GM06990 (cell line): Measurements from ENCODE around the gene CPM.

Experiments used
- DNase-seq: peaks from one replicate; pipeline ENCODE4 v3.0.0-alpha.2; 2011; ENCODE audit not compliant: insufficient read length; ENCODE audit errors: extremely low read depth
- H3K27me3 ChIP-seq: replicated peaks from 2 replicates; pipeline ENCODE4 v1.6.0; 2011; ENCODE audit warnings: low read length; ENCODE audit not compliant: control insufficient read depth, insufficient read depth
- H3K36me3 ChIP-seq: 2 replicates; pipeline ENCODE4 v1.5.1; 2011; ENCODE audit warnings: low read length; ENCODE audit not compliant: control insufficient read depth, insufficient read depth
- H3K4me3 ChIP-seq: replicated peaks from 2 replicates; pipeline ENCODE4 v1.5.1; 2011; ENCODE audit warnings: low read depth, mild to moderate bottlenecking, control low read depth, low read length
- CTCF ChIP-seq: IDR thresholded peaks from 2 replicates; pipeline ENCODE4 v1.5.1; 2011; ENCODE audit warnings: low read length, control low read depth, mild to moderate bottlenecking, inconsistent platforms; ENCODE audit not compliant: insufficient read depth, poor library complexity, severe bottlenecking

The CPM gene

GRCh38 chr12:68855111-68855510 lies 77.9 kb downstream of the CPM start:
- DNase-seq, result no peak
- TF ChIP-seq CTCF, result no peak
- H3K36me3 ChIP-seq, result no peaks in the 10 kb centered on the region
- 0 out of 2 replicates have a peak, but pooled peaks cover 2% of the 10 kb centered on the region for H3K27me3 ChIP-seq
- no peak overlapping the region for H3K4me3 ChIP-seq

DNA sequence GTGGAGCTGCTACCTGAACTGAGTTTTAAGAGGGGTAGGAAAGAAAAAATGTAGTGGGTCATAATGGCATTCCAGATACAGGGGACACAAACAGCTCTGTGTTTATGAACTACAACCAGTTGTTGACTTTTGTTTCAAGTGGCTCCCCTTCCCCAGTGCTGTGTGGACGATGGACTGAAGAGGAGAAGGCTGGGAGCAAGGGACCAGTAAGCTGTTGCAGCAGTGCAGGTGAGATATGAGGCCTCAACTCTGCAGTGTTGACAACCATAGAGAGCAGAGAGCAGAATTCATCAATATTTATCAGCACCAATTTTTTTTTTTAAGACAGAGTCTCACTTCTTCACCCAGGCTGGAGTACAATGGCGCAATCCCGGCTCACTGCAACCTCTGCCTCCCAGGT lies 78.4 kb downstream of the CPM start:
- Histone ChIP-seq H3K27me3 (0 out of 2 replicates have a peak, but pooled peaks cover 2% of the 10 kb centered on the region), H3K4me3 (no peak overlapping the region), H3K36me3 (no peaks in the 10 kb centered on the region)
- no peak for DNase-seq
- TF ChIP-seq CTCF, result no peak

- Histone ChIP-seq H3K4me3 (no peak overlapping the region), H3K27me3 (0 out of 2 replicates have a peak, but pooled peaks cover 2% of the 10 kb centered on the region), H3K36me3 (no peaks in the 10 kb centered on the region)
- no peak for TF ChIP-seq CTCF
- DNase-seq, result no peak
Observed at GRCh38 chr12:68854078-68854468, 78.9 kb downstream of the CPM start.

GRCh38 chr12:68853396-68854077 lies 79.4 kb downstream of the CPM start:
- DNase-seq, result no peak
- 0 out of 2 replicates have a peak, but pooled peaks cover 2% of the 10 kb centered on the region for H3K27me3 ChIP-seq
- no peak for TF ChIP-seq CTCF

GRCh38 chr12:68851592-68852306 lies 81.2 kb downstream of the CPM start:
- Histone ChIP-seq H3K27me3 (0 out of 2 replicates have a peak, but pooled peaks cover 2% of the 10 kb centered on the region), H3K4me3 (no peak overlapping the region), H3K36me3 (no peaks in the 10 kb centered on the region)
- no peak for TF ChIP-seq CTCF
- DNase-seq, result no peak

More at GRCh38 chr12:68853396-68854077, 79.4 kb downstream of the CPM start:
- Histone ChIP-seq H3K4me3 (no peak overlapping the region), H3K36me3 (no peaks in the 10 kb centered on the region)
